PC-9 (cell line): Measurements from ENCODE around the gene C1QTNF9. TPM values are rescaled to one million over a fixed set of nuclear protein-coding genes. Genes with fewer than 3 reads are reported as not detected.
"Not testable (repeated sequence)": the region's sequence is repeated elsewhere in the genome, so short reads cannot be mapped to it uniquely, and the experiment has no call there.

Experiments
- Bru-seq: library from RNA; stranded (reverse); fragments of 400-500 nt; gene quantifications from one replicate; lab custom pipeline; 2021; lab: Mats Ljungman, UMichigan
- BruChase-seq, 2 experiments: library from RNA; stranded (reverse); fragments of 400-500 nt; gene quantifications; one replicate each; lab custom pipeline; 2021; lab: Mats Ljungman, UMichigan
- BruUV-seq: library from RNA; stranded (reverse); fragments of 400-500 nt; replicated peaks from 2 replicates; lab custom pipeline; 2021; lab: Mats Ljungman, UMichigan
- CTCF ChIA-PET: fragments of 300-600 bp; sonication (Branson Sonifier 250); formaldehyde crosslinking; loops from one replicate; lab custom pipeline; 2022; ENCODE audit warnings: antibody characterized with exemption; lab: Charles Lee
- POLR2A ChIA-PET: fragments of 300-600 bp; sonication (Branson Sonifier 250); formaldehyde crosslinking; loops from one replicate; lab custom pipeline; 2022; ENCODE audit warnings: antibody characterized with exemption; ENCODE audit not compliant: unreplicated experiment; lab: Charles Lee
- DNase-seq, 2 experiments: peaks; one replicate each; pipeline versions ENCODE4 v3.0.0 to v3.0.0-alpha.2; 2015 to 2022; ENCODE audit warnings: mixed read lengths in 1 of 2
- H2AFZ ChIP-seq: fragments of 200-600 bp; sonication (generic); 2 replicates; pipeline ENCODE4 v1.8.1; 2017; ENCODE audit warnings: antibody characterized with exemption
- H3F3A ChIP-seq: fragments of 200-600 bp; sonication (generic); 2 replicates; pipeline ENCODE4 v1.8.1; 2017; ENCODE audit warnings: antibody characterized with exemption, mild to moderate bottlenecking, low read depth; ENCODE audit not compliant: insufficient read depth
- H3K27ac ChIP-seq: fragments of 200-600 bp; sonication (generic); 2 replicates; pipeline ENCODE4 v1.6.1; 2016; ENCODE audit warnings: mixed run types
- H3K27me3 ChIP-seq: fragments of 200-600 bp; sonication (generic); 2 replicates; pipeline ENCODE4 v1.6.1; 2016; ENCODE audit warnings: low read depth, mixed run types; ENCODE audit not compliant: insufficient read depth
- H3K36me3 ChIP-seq: fragments of 200-600 bp; sonication (generic); 2 replicates; pipeline ENCODE4 v1.6.1; 2016; ENCODE audit warnings: low read depth, mixed run types
- H3K4me1 ChIP-seq: fragments of 200-600 bp; sonication (generic); replicated peaks from 2 replicates; pipeline ENCODE4 v1.6.1; 2016; ENCODE audit warnings: mixed run types; ENCODE audit not compliant: insufficient read depth
- H3K4me2 ChIP-seq: fragments of 200-600 bp; sonication (generic); 2 replicates; pipeline ENCODE4 v1.6.1; 2017; ENCODE audit warnings: mixed run types
- H3K4me3 ChIP-seq: fragments of 200-600 bp; sonication (generic); 2 replicates; pipeline ENCODE4 v1.6.1; 2016; ENCODE audit warnings: mixed run types
- H3K79me2 ChIP-seq: fragments of 200-600 bp; sonication (generic); 2 replicates; pipeline ENCODE4 v1.6.1; 2017; ENCODE audit warnings: low read depth, mixed run types
- H3K9me2 ChIP-seq: fragments of 200-600 bp; sonication (generic); 2 replicates; pipeline ENCODE4 v1.8.1; 2017; ENCODE audit warnings: mild to moderate bottlenecking; ENCODE audit not compliant: insufficient read depth
- H3K9me3 ChIP-seq: fragments of 200-600 bp; sonication (generic); 2 replicates; pipeline ENCODE4 v1.8.1; 2016; ENCODE audit warnings: low read depth; ENCODE audit not compliant: insufficient read depth
- H4K20me1 ChIP-seq: fragments of 200-600 bp; sonication (generic); 2 replicates; pipeline ENCODE4 v1.8.1; 2017; ENCODE audit not compliant: insufficient read depth
- CTCF ChIP-seq: fragments of 200-600 bp; sonication (generic); conservative IDR thresholded peaks from 2 replicates; pipeline ENCODE4 v1.6.1; 2017; ENCODE audit warnings: mixed run types, antibody characterized with exemption, mild to moderate bottlenecking, moderate library complexity
- EZH2 ChIP-seq: fragments of 200-600 bp; sonication (generic); IDR thresholded peaks from 2 replicates; pipeline ENCODE4 v1.8.0; 2017; ENCODE audit warnings: antibody characterized with exemption, low read depth
- intact Hi-C: fragments of 100-400 bp; cut with micrococcal nuclease; formaldehyde crosslinking; loops from one replicate; pipeline ENCODE4 v1.10.0; 2022; ENCODE audit not compliant: unreplicated experiment
- long read RNA-seq: library from polyadenylated mRNA; stranded (forward); transcript quantifications from one replicate; pipeline ENCODE4 v2.0.0, GENCODE V29; 2022
- total RNA-seq: library from RNA; stranded (reverse); gene quantifications from 2 replicates; pipeline ENCODE4 v1.2.3, GENCODE V29; 2021

Gene C1QTNF9, protein sequence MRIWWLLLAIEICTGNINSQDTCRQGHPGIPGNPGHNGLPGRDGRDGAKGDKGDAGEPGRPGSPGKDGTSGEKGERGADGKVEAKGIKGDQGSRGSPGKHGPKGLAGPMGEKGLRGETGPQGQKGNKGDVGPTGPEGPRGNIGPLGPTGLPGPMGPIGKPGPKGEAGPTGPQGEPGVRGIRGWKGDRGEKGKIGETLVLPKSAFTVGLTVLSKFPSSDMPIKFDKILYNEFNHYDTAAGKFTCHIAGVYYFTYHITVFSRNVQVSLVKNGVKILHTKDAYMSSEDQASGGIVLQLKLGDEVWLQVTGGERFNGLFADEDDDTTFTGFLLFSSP
- not detected in 2 replicates for total RNA-seq
- Bru-seq, nascent RNA, result percentile 35 among the genes with signal in this experiment
- BruChase-seq, experiment 1, labeled RNA remaining after a 2-hour chase, result percentile 15 among the genes with signal in this experiment
- percentile 32 among the genes with signal in this experiment for BruChase-seq, experiment 2, labeled RNA remaining after a 6-hour chase
- long read RNA-seq, result 0 reads

DNA sequence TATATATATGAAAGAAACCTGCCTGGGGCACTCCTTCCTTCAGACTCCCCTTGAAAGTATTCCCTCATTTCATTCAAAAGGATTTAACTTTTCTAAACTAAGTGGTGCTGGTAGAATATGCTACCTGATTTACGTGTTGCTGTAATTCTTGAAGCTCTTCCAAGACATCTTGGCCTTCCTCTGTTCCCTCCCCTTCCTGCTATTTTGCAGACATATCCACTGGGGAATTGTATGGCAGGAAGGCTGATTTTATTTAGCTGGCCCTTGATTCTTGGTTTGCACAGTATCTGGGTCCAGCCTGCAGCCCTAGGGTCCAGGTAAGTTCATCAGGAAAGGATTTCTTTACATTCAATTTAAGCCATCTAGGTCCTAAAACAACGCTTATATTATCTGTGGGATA, at the start of gene C1QTNF9:
TSS of gene C1QTNF9 (plus strand) at position 281 of the 400 bp plus-strand sequence. CDS start 6,424 bp downstream, outside the sequence.
- H3K27ac ChIP-seq, H3K27me3 ChIP-seq, H3K79me2 ChIP-seq, H4K20me1 ChIP-seq, POLR2A ChIA-PET, H3K4me3 ChIP-seq, H3K36me3 ChIP-seq, CTCF ChIA-PET, H3K4me2 ChIP-seq, H3K9me2 ChIP-seq, H2AFZ ChIP-seq, BruUV-seq, H3K9me3 ChIP-seq, DNase-seq: not testable (repeated sequence)
- intact Hi-C loops, result loop anchor here (10.0 kb wide), 1 partner anchor 256 kb away; no protein-coding TSS in a partner anchor
- Histone ChIP-seq H3F3A (peaks cover 15% of the 10 kb centered on the region), H3K4me1 (peaks cover 16% of the 10 kb centered on the region)

DNA sequence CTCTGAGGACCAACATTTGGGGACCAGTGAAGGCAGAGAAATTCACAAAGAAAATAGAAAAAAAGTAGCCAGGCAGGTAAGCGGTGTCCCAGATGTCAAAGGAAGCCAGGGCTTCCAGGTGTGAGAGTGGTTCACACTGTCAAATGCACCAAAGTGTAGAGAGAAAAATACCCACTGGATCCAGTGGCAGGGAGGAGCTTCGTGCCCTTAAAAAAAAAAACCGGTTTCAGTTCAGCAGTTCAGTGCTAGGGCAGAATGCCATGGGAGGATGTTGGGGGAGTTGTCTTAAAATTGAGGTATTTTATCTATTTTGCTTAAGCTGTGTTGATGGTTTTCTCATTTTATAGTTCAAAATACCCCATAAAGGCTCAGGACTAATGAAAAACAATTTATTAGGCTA, 47.8 kb upstream of the C1QTNF9 start:
- H3K9me3 ChIP-seq, result no peaks in the 10 kb centered on the region
- H3K4me1 ChIP-seq, result no peaks in the 10 kb centered on the region
- H3K9me2 ChIP-seq, result no peaks in the 10 kb centered on the region
- no peaks in the 10 kb centered on the region for H3K79me2 ChIP-seq
- no TSS peak for BruUV-seq
- no peak overlapping the region for H3K4me2 ChIP-seq
- no peaks in the 10 kb centered on the region for H3F3A ChIP-seq
- no peak overlapping the region for H2AFZ ChIP-seq
- no peak overlapping the region for H3K4me3 ChIP-seq
- ChIA-PET CTCF (no interaction called here), POLR2A (no interaction called here)
- H4K20me1 ChIP-seq, result no peaks in the 10 kb centered on the region; the same call in 1 of the 2 replicates
- DNase-seq, result no peak
- no peaks in the 10 kb centered on the region for H3K36me3 ChIP-seq
- TF ChIP-seq CTCF, result no peak
- no peak for TF ChIP-seq EZH2
- no peaks in the 10 kb centered on the region for H3K27me3 ChIP-seq
- intact Hi-C loops, result no loop called here
- no peak overlapping the region for H3K27ac ChIP-seq

GRCh38 chr13:24263632-24264031, 45.7 kb upstream of the C1QTNF9 start:
- Histone ChIP-seq H3K27ac (no peak overlapping the region), H3K27me3 (no peaks in the 10 kb centered on the region), H4K20me1 (no peaks in the 10 kb centered on the region), H3K4me3 (no peak overlapping the region), H3K4me1 (no peaks in the 10 kb centered on the region), H3K36me3 (no peaks in the 10 kb centered on the region), H3K4me2 (no peak overlapping the region), H3F3A (no peaks in the 10 kb centered on the region), H3K79me2 (no peaks in the 10 kb centered on the region), H3K9me3 (no peaks in the 10 kb centered on the region), H2AFZ (no peak overlapping the region), H3K9me2 (no peaks in the 10 kb centered on the region)
- intact Hi-C loops, result no loop called here
- CTCF ChIA-PET, result no interaction called here
- TF ChIP-seq CTCF, result no peak
- TF ChIP-seq EZH2, result no peak
- POLR2A ChIA-PET, result no interaction called here
- DNase-seq, result no peak
- BruUV-seq, result no TSS peak
